Panc1 (cell line): ENCODE results near the gene KRT86. TPM values are rescaled to one million over a fixed set of nuclear protein-coding genes. Genes with fewer than 3 reads are reported as not detected.
"Not testable (repeated sequence)": the region's sequence is repeated elsewhere in the genome, so short reads cannot be mapped to it uniquely, and the experiment has no call there.

Experiments
- ATAC-seq: fragments of 200-7000 bp; cut with Tn5 transposase; 2 replicates; pipeline ENCODE4 v1.9.1; 2020; ENCODE audit warnings: mild to moderate bottlenecking, moderate library complexity
- BruUV-seq: library from RNA; stranded (reverse); fragments of 400-500 nt; replicated peaks from 2 replicates; lab custom pipeline; 2021; lab: Mats Ljungman, UMichigan
- CTCF ChIA-PET: fragments of 300-600 bp; sonication (Branson Sonifier 250); formaldehyde crosslinking; loops from one replicate; lab custom pipeline; 2022; ENCODE audit warnings: antibody characterized with exemption; lab: Charles Lee
- POLR2A ChIA-PET: fragments of 300-600 bp; sonication (Branson Sonifier 250); formaldehyde crosslinking; loops from one replicate; lab custom pipeline; 2022; ENCODE audit warnings: antibody characterized with exemption; lab: Charles Lee
- DNase-seq: peaks from one replicate; pipeline ENCODE4 v3.0.0-alpha.2; 2010; ENCODE audit warnings: low read depth, low spot score
- H3K27ac ChIP-seq: 2 replicates; pipeline ENCODE4 v1.5.1; 2011; ENCODE audit warnings: mild to moderate bottlenecking, low read length, inconsistent platforms
- H3K27me3 ChIP-seq: fragments of 200-500 bp; sonication (Bioruptor generic); 2 replicates; pipeline ENCODE4 v1.6.0; 2014; ENCODE audit warnings: low read length, inconsistent platforms; ENCODE audit not compliant: control insufficient read depth, insufficient read depth
- H3K36me3 ChIP-seq: fragments of 200-500 bp; sonication (Bioruptor generic); 2 replicates; pipeline ENCODE4 v1.5.1; 2014; ENCODE audit warnings: inconsistent platforms, mild to moderate bottlenecking, low read length, moderate library complexity; ENCODE audit not compliant: control insufficient read depth, insufficient read depth
- H3K4me1 ChIP-seq: 2 replicates; pipeline ENCODE4 v1.5.1; 2011; ENCODE audit warnings: inconsistent platforms, mild to moderate bottlenecking, low read length, moderate library complexity; ENCODE audit not compliant: control insufficient read depth, insufficient read depth
- H3K4me3 ChIP-seq, 2 experiments: 2 replicates each; pipeline ENCODE4 v1.5.1; 2011 to 2012; ENCODE audit warnings: low read depth in 2 of 2, low read length in 2 of 2, mild to moderate bottlenecking in 2 of 2, inconsistent platforms in 1 of 2, moderate library complexity in 1 of 2
- H3K9me3 ChIP-seq: fragments of 200-500 bp; sonication (Bioruptor generic); 2 replicates; pipeline ENCODE4 v1.5.1; 2014; ENCODE audit warnings: low read depth, mild to moderate bottlenecking, inconsistent platforms, low read length, moderate library complexity; ENCODE audit not compliant: control insufficient read depth, insufficient read depth
- CTCF ChIP-seq: fragments of 450-650 bp; IDR thresholded peaks from 2 replicates; pipeline ENCODE4 v1.5.1; 2017; ENCODE audit warnings: mild to moderate bottlenecking
- POLR2AphosphoS5 ChIP-seq: IDR thresholded peaks from 2 replicates; pipeline ENCODE4 v1.6.1; 2012; ENCODE audit warnings: mild to moderate bottlenecking, low read depth, low read length, moderate library complexity
- REST ChIP-seq, 2 experiments: IDR thresholded peaks; 2 replicates each; pipeline ENCODE4 v1.6.1; 2011 to 2012; ENCODE audit warnings: low read depth in 2 of 2, control low read depth in 1 of 2, low read length in 1 of 2, mild to moderate bottlenecking in 1 of 2, moderate library complexity in 1 of 2; ENCODE audit not compliant: insufficient read depth in 1 of 2
- SIN3A ChIP-seq: IDR thresholded peaks from 2 replicates; pipeline ENCODE4 v1.6.1; 2012; ENCODE audit warnings: low read depth, mild to moderate bottlenecking, low read length, moderate library complexity, borderline replicate concordance; ENCODE audit not compliant: insufficient read depth
- TCF7L2 ChIP-seq: IDR thresholded peaks from 2 replicates; pipeline ENCODE4 v1.6.1; 2011; ENCODE audit warnings: mild to moderate bottlenecking, low read depth, low read length, inconsistent platforms
- in situ Hi-C: cut with HindIII; loops from 2 replicates; pipeline ENCODE4 v1.10.0; 2016; ENCODE audit warnings: low sequenced_read_pairs, low pct_unique_long_range_greater_than_20kb
- intact Hi-C: fragments of 100-400 bp; cut with micrococcal nuclease; formaldehyde crosslinking; loops from one replicate; pipeline ENCODE4 v1.10.0; 2022; ENCODE audit not compliant: unreplicated experiment
- total RNA-seq: library from RNA; stranded (reverse); gene quantifications from one replicate; pipeline ENCODE4 v1.2.1, GENCODE V29; 2021; ENCODE audit not compliant: unreplicated experiment

Gene KRT86
- total RNA-seq, 1 experiment from 2014 or later, result 1.1 TPM

- POLR2A ChIA-PET, result no interaction called here
- H3K4me3 ChIP-seq, result no peak overlapping the region
- H3K4me1 ChIP-seq, result peaks cover 24% of the 10 kb centered on the region
- intact Hi-C loops, result no loop called here
- H3K9me3 ChIP-seq, result no peaks in the 10 kb centered on the region
- DNase-seq, result no peak
- in situ Hi-C loops, result no loop called here
- H3K36me3 ChIP-seq, result no peaks in the 10 kb centered on the region
- TF ChIP-seq REST (IDR thresholded peaks at IDR 0.05; ENCODE audit: insufficient read depth in 1 of 2, low read depth in 2 of 2, low read length in 1 of 2) (no peak), POLR2AphosphoS5 (no peak), SIN3A (no peak), TCF7L2 (no peak), CTCF (no peak)
- BruUV-seq, result no TSS peak
- no peak for ATAC-seq
- CTCF ChIA-PET, result interaction anchor here (0.6 kb wide), 1 partner anchor 1059 kb away, joined by 3 read pairs; no protein-coding TSS in a partner anchor
- H3K27me3 ChIP-seq, result no peaks in the 10 kb centered on the region
- peak overlapping the region; percentile 74 for H3K27ac ChIP-seq
These were observed 11.5 kb downstream of the KRT86 start for GRCh38 chr12:52285851-52286530.

- POLR2A ChIA-PET, BruUV-seq, in situ Hi-C loops: not testable (repeated sequence)
These were observed 12.7 kb downstream of the KRT86 start for GRCh38 chr12:52286857-52287785.

GRCh38 chr12:52287816-52288805 lies 13.7 kb downstream of the KRT86 start:
- in situ Hi-C loops, H3K4me3 ChIP-seq, H3K27me3 ChIP-seq, POLR2A ChIA-PET, H3K36me3 ChIP-seq, ATAC-seq, H3K27ac ChIP-seq, intact Hi-C loops, BruUV-seq, CTCF ChIA-PET, DNase-seq, H3K9me3 ChIP-seq: not testable (repeated sequence)
- H3K4me1 ChIP-seq, result peaks cover 15% of the 10 kb centered on the region

More at GRCh38 chr12:52286857-52287785, 12.7 kb downstream of the KRT86 start:
- ATAC-seq, DNase-seq, H3K4me3 ChIP-seq, H3K27me3 ChIP-seq, intact Hi-C loops, H3K36me3 ChIP-seq, H3K9me3 ChIP-seq: not testable (repeated sequence)
- H3K4me1 ChIP-seq, result peaks cover 15% of the 10 kb centered on the region
- TF ChIP-seq CTCF, result peak; percentile 66
- H3K27ac ChIP-seq, result peak overlapping the region; percentile 42
- CTCF ChIA-PET, result interaction anchor here (0.6 kb wide), 1 partner anchor 1058 kb away, joined by 3 read pairs; no protein-coding TSS in a partner anchor
